C4-2B (cell line): ENCODE measurements around the gene CXCL11.

Experiments used
- CTCF ChIP-seq: fragments of 450-650 bp; conservative IDR thresholded peaks from 2 replicates; pipeline ENCODE4 v1.5.1; 2017; ENCODE audit warnings: mild to moderate bottlenecking
- ZFX ChIP-seq: fragments of 450-650 bp; IDR thresholded peaks from 2 replicates; pipeline ENCODE4 v1.6.1; 2017

GRCh38 chr4:76035799-76036380 is at the start of gene CXCL11:
- TF ChIP-seq ZFX (no peak), CTCF (no peak)
